ENCODE data around the gene WDR5. TPM values are rescaled to one million over a fixed set of nuclear protein-coding genes. Genes with fewer than 3 reads are reported as not detected.

Gene WDR5
- total and polyA plus RNA-seq, 10 of the 15 experiments (the other 5 are each of a cell fraction or from before 2014, with no cell fraction given), result 1.4 to 43.7 (median 33.2) TPM

DNA sequence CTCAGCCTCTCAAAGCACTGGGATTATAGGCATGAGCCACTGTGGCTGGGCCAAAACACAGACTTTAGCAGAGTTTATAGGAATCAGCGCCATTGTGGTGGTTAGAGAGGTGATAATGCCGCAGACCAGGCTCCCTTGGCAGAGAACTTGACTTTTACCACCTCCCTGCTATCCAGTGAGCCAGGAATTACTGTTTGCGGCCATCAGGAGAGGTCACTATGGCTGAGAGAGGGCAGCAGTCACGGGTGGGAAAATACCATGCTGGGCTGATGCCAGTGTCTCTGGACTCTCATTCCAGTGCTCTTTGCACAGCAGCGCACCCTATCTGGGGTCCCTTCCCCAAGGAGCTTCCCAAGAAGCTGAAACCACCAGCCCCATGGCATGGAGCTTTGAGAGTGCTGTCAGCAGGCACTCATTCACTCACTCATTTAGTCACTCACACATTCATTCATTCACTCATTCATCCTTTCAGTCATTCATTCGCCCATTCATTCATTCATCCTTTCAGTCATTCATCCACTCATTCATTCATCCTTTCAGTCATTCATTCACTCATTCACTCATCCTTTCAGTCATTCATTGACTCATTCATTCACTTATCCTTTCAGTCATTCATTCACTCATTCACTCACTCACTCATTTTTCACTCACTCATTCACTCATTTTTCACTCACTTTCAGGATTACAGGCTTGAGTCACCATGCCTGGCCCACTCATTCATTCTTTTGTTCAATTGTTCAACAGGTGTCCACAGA is 55.8 kb downstream of the WDR5 start:
- SMC1A ChIA-PET (ENCODE audit: uncharacterized antibody, unreplicated experiment), result no interaction called here
- Histone ChIP-seq H3K36me3 (ENCODE audit: control insufficient read depth in 2 of 2, insufficient read depth in 2 of 2, low read length in 1 of 2) (no peaks in the 10 kb centered on the region), H3K27ac (ENCODE audit: control insufficient read depth, insufficient read depth) (no peak overlapping the region), H2AFZ (ENCODE audit: control insufficient read depth, low read depth, low read length) (no peak overlapping the region), H3K4me3 (no peak overlapping the region), H3K4me1 (ENCODE audit: control insufficient read depth, insufficient read depth, low read length) (no peaks in the 10 kb centered on the region), H3K4me2 (ENCODE audit: control insufficient read depth, insufficient read depth) (no peak overlapping the region), H3K27me3 (replicated peaks in 1 of 2; ENCODE audit: control insufficient read depth in 2 of 2, insufficient read depth in 2 of 2, low read length in 1 of 2) (no peaks in the 10 kb centered on the region), H3K79me2 (ENCODE audit: control insufficient read depth, insufficient read depth, low read length) (no peaks in the 10 kb centered on the region), H3K9me3 (replicated peaks; ENCODE audit: control insufficient read depth, insufficient read depth, low read length) (no peaks in the 10 kb centered on the region), H4K20me1 (ENCODE audit: control insufficient read depth, insufficient read depth) (no peaks in the 10 kb centered on the region), H3K9ac (ENCODE audit: control insufficient read depth, insufficient read depth, low read length) (no peak overlapping the region)
- in situ Hi-C loops (cut with MboI), result no loop called here
- ATAC-seq, result no peak
- WGBS (ENCODE audit: insufficient coverage, insufficient replicate concordance, low lambda C conversion rate, missing lambda C conversion rate), result 47% methylated on average over 6 of the region's 6 CpGs
- no peak for DNase-seq (ENCODE audit: low read depth, low spot score)
- RAD21 ChIA-PET (ENCODE audit: unreplicated experiment), result no interaction called here
- POLR2A ChIA-PET, result no interaction called here
- intact Hi-C loops (cut with micrococcal nuclease; ENCODE audit: unreplicated experiment), result no loop called here
- FAIRE-seq, result no peak
- no peak for TF ChIP-seq HDAC2 (IDR thresholded peaks at IDR 0.05)
- TF ChIP-seq, protein P1, sequence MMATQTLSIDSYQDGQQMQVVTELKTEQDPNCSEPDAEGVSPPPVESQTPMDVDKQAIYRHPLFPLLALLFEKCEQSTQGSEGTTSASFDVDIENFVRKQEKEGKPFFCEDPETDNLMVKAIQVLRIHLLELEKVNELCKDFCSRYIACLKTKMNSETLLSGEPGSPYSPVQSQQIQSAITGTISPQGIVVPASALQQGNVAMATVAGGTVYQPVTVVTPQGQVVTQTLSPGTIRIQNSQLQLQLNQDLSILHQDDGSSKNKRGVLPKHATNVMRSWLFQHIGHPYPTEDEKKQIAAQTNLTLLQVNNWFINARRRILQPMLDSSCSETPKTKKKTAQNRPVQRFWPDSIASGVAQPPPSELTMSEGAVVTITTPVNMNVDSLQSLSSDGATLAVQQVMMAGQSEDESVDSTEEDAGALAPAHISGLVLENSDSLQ (IDR thresholded peaks at IDR 0.05), result peak; percentile 26; the same call in 1 of the 2 replicates
- TF ChIP-seq YY1 (IDR thresholded peaks at IDR 0.05; ENCODE audit: low read depth, low read length), result no peak
- TF ChIP-seq ASH2L (IDR thresholded peaks at IDR 0.05; ENCODE audit: borderline replicate concordance, low read depth), result no peak
- TF ChIP-seq SRF (IDR thresholded peaks at IDR 0.05; ENCODE audit: low read depth in 2 of 2, low read length in 2 of 2), result no peak
- TF ChIP-seq ZNF24 (IDR thresholded peaks at IDR 0.05), result peak; percentile 97
- TF ChIP-seq CHD2 (IDR thresholded peaks at IDR 0.05; ENCODE audit: borderline replicate concordance, low read depth, low read length), result no peak
- CTCF ChIA-PET, result no interaction called here
- no TSS peak for BruUV-seq (replicated peaks)

Measured in GM12878 (cell line).